Measurements from ENCODE around the gene HPCA. TPM values are rescaled to one million over a fixed set of nuclear protein-coding genes. Genes with fewer than 3 reads are reported as not detected.

HPCA gene
- total and polyA plus RNA-seq, 11 donors: 0.29 TPM; not detected in 10

DNA sequence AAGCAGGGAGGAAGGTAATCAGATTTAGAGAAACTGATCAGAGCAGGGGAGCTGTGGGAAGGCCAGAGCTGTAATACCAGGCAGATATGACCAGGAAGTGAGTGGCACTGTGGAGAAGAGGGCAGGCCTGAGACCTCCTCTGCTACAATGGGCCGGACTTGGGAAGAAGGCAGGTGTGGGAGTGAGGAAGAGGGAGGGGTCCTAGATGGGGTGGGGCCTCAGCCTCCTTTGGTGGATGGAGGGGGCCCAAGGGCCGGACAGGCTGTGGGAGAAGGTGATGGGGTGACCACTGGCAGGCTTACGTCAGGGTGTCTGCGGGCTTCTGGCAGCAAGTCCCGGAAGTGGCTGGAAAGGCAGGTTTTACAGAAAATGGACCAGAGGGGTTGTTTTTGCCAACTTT lies 5.0 kb upstream of the HPCA start:
- Histone ChIP-seq H3K4me3 (no peak overlapping the region), H3K4me1 (peaks cover 0 to 52% (median 19%) of the 10 kb centered on the region in 12 donors), H3K36me3 (no peaks in the 10 kb centered on the region), H3K9me3 (no peaks in the 10 kb centered on the region), H3K27ac (peak overlapping the region in 3 of 12 donors; percentile 59 to 79 (median 74)), H3K27me3 (peaks cover 5 to 19% (median 12%) of the 10 kb centered on the region in 9 donors)
- ATAC-seq (no peak), DNase-seq (peak in 1 of 5 donors; percentile 21)
- intact Hi-C loops (cut with DNase I): no loop called here
- no peak for TF ChIP-seq POLR2A (IDR thresholded peaks at IDR 0.05)
- TF ChIP-seq, protein P1, sequence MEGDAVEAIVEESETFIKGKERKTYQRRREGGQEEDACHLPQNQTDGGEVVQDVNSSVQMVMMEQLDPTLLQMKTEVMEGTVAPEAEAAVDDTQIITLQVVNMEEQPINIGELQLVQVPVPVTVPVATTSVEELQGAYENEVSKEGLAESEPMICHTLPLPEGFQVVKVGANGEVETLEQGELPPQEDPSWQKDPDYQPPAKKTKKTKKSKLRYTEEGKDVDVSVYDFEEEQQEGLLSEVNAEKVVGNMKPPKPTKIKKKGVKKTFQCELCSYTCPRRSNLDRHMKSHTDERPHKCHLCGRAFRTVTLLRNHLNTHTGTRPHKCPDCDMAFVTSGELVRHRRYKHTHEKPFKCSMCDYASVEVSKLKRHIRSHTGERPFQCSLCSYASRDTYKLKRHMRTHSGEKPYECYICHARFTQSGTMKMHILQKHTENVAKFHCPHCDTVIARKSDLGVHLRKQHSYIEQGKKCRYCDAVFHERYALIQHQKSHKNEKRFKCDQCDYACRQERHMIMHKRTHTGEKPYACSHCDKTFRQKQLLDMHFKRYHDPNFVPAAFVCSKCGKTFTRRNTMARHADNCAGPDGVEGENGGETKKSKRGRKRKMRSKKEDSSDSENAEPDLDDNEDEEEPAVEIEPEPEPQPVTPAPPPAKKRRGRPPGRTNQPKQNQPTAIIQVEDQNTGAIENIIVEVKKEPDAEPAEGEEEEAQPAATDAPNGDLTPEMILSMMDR (IDR thresholded peaks at IDR 0.05): no peak
- 64 to 79% (median 76%) methylated on average over 5 of the region's 5 CpGs for WGBS, 4 donors

DNA sequence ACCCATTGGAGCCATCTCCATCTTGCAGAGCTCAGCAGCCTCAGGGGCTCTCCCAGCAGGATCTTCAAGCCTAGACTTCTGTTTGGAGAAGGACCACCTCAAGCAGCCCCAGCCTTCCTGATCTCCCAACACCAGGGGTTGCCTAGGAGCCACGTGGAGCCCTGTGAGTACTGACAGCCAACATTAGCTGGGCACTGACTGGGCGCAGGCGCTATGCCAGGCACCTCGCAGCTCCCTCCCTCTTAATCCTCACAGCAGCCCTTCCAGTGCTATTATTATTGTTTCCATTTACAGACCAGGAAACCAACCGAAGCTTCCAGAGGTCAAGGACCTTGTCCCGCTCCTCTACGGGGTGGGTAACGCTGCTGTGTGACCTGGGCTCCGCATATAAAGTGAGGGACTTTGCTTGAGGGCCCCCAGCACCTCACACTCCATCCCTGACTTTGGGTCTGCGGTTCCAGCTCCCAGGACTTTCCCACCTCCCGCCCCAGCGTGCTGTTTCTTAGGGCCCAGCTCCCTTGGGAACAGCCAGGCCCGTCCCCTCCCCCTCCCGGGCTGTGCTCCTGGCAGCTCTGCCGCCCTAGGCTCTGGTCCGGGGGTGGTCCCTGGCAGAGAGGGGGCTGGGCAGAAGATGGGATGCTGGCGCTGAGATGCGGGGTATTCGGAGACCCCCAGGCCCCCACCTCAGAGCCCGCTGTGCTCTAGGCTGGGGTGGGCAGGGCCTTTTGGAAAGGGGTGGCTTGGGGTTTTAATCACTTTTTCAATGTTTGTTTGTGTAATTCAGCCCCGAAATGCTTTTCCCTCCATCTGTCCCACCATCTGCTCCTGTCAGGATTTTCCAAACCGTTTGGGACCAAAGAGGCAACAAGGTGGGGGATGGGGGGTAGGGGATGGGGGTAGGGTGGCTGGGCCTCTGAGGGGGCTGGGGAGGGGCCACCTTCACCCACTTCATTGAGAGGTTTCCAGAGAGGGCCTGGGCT lies 4.1 kb upstream of the HPCA start:
- no peak for TF ChIP-seq POLR2A (IDR thresholded peaks at IDR 0.05)
- TF ChIP-seq, protein P1 (IDR thresholded peaks at IDR 0.05): no peak
- Histone ChIP-seq H3K27me3 (peaks cover 6 to 28% (median 17%) of the 10 kb centered on the region in 9 donors), H3K36me3 (no peaks in the 10 kb centered on the region), H3K4me1 (peaks cover 0 to 48% (median 19%) of the 10 kb centered on the region in 12 donors), H3K27ac (peak overlapping the region in 9 of 12 donors; percentile 18 to 79 (median 59)), H3K9me3 (no peaks in the 10 kb centered on the region), H3K4me3 (peak overlapping the region in 1 of 12 donors; percentile 21)
- DNase-seq: peak in 4 of 5 donors; percentile 68 to 81 (median 75)
- WGBS, 4 donors: 18 to 26% (median 19%) methylated on average over 15 to 22 of the region's 22 CpGs
- ATAC-seq: peak; percentile 79 to 90 (median 84)
- intact Hi-C loops (cut with DNase I): no loop called here

DNA sequence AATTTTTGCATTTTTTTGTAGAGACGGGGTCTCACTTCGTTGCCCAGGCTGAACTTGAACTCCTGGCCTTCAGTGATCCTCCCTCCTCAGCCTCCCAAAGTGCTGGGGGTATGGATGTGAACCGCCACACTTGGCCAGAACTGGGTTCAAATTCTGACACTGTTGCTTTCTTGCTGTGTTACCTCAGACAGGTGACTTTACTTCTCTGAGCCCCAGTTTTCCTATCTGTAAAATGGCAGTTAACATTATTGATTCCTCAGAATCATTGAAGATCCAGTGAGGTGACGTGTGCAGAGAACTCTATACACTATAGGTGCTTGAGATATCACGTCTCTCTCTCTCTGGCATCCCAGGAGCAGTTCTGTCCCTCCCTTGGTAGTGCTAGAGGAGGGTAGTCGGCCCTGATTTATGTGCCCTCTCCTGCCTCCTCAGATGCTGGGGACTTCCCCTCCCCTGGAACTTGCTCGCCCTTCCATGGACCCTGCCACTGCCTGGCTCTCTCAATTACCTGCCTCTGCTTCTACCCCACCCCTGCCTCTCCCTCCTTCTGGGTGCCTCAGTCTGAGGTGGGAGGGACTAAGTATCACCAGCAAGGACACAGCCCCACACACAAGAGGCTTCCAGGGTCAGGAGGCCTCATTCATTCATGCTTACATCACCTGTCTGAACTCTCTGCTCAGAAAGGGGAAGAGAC lies 2.8 kb upstream of the HPCA start:
- intact Hi-C loops (cut with DNase I): no loop called here
- TF ChIP-seq, protein P1 (IDR thresholded peaks at IDR 0.05): no peak
- no peak for TF ChIP-seq POLR2A (IDR thresholded peaks at IDR 0.05)
- H3K27ac ChIP-seq: no peak overlapping the region
- peaks cover 0 to 36% (median 14%) of the 10 kb centered on the region in 12 donors for H3K4me1 ChIP-seq
- no peak overlapping the region for H3K4me3 ChIP-seq
- DNase-seq: peak in 1 of 5 donors; percentile 4
- H3K36me3 ChIP-seq: no peaks in the 10 kb centered on the region
- no peaks in the 10 kb centered on the region for H3K9me3 ChIP-seq
- H3K27me3 ChIP-seq: peaks cover 6 to 41% (median 26%) of the 10 kb centered on the region in 9 donors
- WGBS, 4 donors: 86 to 93% (median 88%) methylated on average over 7 of the region's 7 CpGs
- no peak for ATAC-seq

DNA sequence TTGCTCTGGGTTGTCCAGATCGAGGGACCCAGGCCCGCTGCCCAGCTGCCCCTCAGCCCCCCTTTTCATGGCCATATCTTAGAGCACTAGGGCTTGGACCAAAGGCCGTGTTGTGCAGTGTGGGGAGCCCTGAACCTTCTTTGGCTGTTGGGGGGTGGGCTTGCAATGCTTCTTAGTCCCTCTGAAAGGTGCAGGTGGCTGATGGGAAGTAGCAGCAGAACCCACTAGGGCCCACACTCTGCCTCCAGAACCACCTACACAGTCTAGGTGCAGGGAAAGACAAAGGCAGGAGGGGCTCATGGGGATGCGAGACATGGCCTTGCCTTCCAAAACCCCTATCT lies 2.3 kb upstream of the HPCA start:
- intact Hi-C loops (cut with DNase I): no loop called here
- Histone ChIP-seq H3K36me3 (no peaks in the 10 kb centered on the region), H3K9me3 (no peaks in the 10 kb centered on the region), H3K27ac (no peak overlapping the region), H3K4me1 (peaks cover 0 to 31% (median 12%) of the 10 kb centered on the region in 12 donors), H3K27me3 (peaks cover 6 to 46% (median 26%) of the 10 kb centered on the region in 9 donors), H3K4me3 (no peak overlapping the region)
- ATAC-seq (no peak), DNase-seq (no peak)
- 74 to 84% (median 78%) methylated on average over 3 to 4 of the region's 4 CpGs for WGBS, 4 donors
- TF ChIP-seq, protein P1 (IDR thresholded peaks at IDR 0.05): no peak
- TF ChIP-seq POLR2A (IDR thresholded peaks at IDR 0.05): no peak

Data from heart left ventricle (tissue), 16 donors.